Measurements from ENCODE around the gene LMO4. TPM values are rescaled to one million over a fixed set of nuclear protein-coding genes. Genes with fewer than 3 reads are reported as not detected.

The LMO4 gene
- total RNA-seq, 2 donors from 2014 or later = 56.7 to 64.4 TPM

DNA sequence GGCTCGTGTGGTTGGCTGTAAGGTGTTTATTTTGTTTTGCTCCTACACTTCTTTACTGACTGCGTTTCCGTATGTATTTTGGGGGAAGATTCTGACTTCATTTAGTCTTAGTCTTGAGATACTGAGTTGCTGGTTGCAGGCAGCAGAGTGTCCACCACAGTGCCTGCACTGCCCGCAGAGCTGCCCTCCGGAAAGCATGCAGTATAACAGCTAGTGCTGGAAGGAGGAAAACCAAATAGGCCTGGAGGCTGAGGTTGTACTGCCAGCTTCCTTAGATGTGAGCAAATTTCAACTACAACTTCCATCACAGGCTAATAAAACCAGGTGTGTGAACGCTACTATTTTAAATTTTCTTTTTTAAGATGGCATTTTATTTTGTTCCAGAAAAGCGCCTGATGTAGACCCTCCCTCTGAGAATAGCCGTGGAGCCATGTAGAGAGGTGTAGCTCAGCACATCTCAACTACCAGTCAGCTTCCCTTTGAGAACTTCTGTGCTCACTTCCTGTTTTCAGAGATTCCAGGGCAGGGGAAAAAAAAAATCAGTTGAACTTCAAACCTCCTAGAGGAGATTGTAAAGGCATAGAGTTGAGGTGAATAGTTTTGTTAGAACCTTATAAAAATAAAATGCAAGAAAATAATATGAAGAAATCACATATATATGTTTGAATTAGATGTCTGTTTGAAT is 17.6 kb downstream of the LMO4 start:
- intact Hi-C loops (cut with DNase I) = no loop called here
- DNase-seq (ENCODE audit: low spot score) = no peak

DNA sequence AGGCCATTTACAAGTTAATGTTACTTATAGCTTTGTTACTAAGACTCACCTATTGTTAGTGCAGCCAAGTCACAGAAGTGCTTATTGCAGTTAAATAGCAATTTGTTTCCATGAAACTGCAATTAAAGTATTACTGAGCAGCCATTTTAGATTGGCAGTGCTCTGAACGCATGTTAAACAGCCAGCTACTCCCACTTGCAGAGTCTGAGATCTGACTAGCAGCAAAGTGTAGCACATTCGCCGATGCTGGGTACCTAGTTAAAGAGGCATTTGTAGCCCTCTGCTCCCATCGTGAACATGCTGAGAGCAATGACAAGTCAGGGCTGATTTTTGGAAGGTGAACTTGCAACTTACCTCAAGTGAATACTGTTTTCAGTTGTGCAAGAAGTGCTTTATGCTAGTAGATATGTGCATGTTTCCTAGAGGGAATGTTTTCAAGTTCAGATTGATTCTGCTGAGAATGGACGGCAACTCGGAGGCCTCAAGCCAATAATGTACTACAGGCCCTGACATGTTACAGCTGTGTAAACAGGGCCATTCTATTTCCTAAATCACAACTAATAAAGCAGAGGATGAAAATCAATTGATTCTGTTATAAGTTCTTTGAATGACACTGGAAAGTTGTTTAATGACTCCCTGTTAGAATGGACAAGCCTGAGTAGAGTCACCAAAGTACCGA is 19.8 kb downstream of the LMO4 start:
- intact Hi-C loops (cut with DNase I) = no loop called here

DNA sequence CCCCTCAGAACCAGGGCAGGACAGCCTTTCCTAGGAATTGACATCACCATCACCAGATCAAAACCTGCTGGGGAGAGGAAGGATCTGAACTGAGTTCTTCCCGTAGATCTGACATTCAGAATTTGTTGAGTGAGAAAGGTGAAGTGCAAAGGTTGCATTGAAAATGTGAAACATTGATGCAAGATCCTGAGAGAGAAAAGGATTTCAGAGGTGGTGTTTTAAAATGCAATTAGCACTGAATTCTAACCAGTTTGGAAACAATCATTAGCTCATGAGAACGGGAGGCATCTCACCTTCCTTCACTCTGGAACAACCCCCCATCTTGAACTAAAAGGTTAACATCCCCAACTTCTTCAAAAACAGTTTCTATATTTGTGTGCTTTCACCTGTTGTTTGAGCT is 20.4 kb downstream of the LMO4 start:
- intact Hi-C loops (cut with DNase I) = no loop called here
- no peak for DNase-seq (ENCODE audit: low spot score)

More for the DNA sequence above, 19.8 kb downstream of the LMO4 start:
- no peak for DNase-seq (ENCODE audit: low spot score)

DNA sequence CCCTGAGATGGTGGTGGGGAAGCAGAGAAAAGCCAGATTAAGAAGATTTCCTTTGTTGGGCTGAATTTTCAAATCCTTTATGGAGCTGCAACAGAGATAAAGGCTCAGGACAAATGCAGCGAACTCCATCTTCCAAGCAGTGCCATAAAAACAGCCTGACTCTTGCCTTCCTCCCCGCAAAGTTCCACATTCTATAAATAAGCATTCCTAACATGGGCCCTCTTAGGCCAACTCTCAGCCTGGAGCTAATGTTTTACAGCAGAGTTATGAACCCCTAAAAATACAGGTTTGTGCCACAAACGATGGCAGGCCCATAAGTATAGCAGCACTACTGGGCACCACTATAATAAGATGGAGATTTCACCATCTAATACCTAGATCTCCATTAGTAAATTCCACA is 27.2 kb downstream of the LMO4 start:
- intact Hi-C loops (cut with DNase I) = no loop called here
- DNase-seq (ENCODE audit: low spot score) = no peak

DNA sequence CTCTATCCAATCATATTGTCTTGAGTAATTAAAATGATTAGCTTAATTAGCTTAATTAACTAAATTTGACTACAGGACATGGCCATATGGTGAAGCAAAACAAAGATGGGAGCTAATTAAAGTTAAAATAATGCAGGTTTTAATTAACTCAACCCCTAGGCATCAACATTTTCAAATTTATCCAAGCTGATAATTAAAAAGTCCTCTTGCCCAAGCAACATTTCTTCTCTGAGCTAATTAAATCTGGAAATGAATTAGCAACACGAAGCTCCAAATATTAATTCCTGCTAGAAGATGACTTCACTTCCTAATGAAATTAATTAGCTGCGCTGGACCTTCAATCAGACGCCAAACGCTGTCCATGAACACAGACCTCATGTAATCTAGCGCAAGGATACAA is 27.9 kb downstream of the LMO4 start:
- intact Hi-C loops (cut with DNase I) = no loop called here
- no peak for DNase-seq (ENCODE audit: low spot score)

DNA sequence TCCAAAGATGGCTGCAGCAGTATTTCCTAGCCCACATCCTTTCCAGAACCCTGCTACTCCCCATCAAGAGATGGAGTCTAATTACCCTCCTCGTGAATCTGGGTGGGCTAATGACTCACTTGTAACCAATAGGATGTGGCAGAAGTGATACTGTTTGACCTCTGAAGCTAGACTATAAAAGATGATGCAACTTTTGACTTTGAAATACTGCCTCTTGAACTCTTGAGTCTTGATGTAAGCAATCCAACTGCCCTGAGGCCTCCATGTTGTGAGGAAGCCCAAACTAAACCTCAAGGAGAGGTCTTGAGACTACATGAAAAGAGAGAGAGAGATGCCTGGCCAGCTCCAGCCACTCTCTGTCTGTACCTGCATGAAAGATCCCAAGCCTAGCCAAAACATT is 29.5 kb downstream of the LMO4 start:
- no peak for DNase-seq (ENCODE audit: low spot score)
- intact Hi-C loops (cut with DNase I) = loop anchor here in 1 of 2 donors (1.0 kb wide), 1 partner anchor 28 kb away; no protein-coding TSS in a partner anchor

DNA sequence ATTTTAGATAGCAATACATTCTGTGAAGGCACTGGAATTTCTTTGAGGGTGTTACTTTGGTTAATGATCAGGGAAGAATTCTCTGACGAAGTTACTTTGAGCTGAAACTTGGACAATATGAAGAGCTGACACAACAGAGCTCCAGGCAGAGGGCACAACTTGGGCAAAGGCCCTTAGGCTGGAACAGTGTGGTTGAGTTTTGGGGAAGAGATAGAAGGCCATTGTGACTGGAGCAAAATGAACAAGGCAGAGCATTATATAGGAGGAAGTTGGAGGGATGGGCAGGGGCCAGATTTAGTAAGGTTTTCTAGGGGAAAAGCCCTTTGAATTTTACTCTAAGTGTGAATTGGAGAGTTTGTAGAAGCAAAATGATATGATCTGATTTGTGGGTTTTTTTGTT is 30.9 kb downstream of the LMO4 start:
- intact Hi-C loops (cut with DNase I) = no loop called here
- no peak for DNase-seq (ENCODE audit: low spot score)

DNA sequence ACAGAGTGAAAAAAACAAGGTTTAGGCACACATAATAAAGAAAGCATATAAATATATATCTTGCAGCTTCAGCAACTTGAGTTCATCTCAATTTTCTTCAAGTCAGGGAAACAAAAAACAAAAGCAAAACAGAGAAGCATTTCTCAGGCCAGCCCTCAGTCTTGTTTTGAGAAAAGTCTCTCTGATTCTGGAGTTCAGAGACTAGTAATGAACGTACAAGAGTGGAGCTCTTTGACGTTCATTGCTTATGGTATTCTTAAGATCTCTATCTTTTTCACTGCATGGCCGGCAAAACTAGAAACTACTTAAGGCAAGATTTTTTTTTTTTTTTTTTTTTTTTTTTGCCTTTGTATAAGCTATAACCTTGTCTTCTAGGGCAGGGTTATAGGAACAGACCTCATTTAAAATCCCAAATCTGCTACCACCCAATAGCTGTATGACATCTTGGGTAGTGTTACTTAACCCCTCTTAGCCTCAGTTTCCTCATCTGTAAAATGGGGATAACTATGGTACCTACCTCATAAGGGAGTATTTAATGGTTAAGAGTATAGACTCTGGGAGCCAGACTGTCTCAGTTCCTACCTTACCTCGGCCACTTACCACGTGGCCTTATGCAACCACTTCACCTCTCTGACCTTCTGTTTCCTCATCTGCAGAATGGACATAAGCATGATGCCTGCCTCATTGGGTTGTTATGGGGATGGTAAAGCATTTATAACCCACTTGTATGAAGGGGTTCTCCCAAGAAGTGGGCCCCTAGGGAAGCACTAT is 33.6 kb downstream of the LMO4 start:
- intact Hi-C loops (cut with DNase I) = no loop called here
- no peak for DNase-seq (ENCODE audit: low spot score)

DNA sequence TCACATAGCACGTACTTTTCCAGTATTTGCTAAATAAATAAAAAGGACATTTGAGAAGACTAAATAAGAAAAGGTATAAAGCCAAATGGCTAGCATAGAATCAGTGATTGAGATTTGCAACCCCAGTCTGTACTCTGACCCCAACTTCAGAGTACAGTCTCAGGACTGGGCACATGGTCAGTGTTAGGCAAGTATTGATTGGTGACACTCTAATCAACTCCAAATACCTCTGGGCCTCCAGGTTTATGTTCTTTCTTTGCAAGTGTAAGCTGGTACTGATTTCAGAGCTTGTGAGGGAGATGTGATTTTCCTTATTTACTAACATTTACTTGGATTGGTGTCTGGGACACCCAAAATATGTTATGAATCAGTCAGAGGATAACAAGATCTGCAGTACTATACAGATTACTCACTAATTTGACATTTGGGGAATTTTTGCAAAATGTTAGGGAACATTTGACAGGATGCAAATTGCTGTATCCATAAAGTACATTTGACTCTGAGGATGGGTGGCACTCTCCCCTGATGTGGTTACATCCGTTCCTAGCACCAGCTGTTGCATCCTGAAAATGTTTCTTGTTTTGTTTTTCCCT is 34.2 kb downstream of the LMO4 start:
- no peak for DNase-seq (ENCODE audit: low spot score)
- intact Hi-C loops (cut with DNase I) = no loop called here

DNA sequence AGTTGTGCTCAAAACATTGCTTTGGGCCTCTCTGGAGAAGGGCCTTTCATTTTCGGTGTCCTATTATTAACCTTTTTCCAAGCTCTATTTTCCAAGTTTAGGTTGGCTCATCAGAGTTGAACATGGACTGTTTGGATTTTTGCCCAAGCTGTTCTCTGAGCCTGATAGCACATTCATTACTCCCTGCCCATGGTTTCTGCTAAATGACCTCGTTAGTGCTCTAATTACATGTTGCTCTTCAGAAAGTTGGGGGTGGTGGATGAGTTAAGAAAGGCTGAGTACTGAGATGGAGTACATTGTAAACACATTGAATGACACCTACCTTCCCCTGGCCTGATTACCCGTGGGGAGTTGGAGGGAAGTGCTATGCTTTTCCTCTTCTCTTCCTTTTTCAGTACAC is 38.9 kb downstream of the LMO4 start:
- intact Hi-C loops (cut with DNase I) = no loop called here

DNA sequence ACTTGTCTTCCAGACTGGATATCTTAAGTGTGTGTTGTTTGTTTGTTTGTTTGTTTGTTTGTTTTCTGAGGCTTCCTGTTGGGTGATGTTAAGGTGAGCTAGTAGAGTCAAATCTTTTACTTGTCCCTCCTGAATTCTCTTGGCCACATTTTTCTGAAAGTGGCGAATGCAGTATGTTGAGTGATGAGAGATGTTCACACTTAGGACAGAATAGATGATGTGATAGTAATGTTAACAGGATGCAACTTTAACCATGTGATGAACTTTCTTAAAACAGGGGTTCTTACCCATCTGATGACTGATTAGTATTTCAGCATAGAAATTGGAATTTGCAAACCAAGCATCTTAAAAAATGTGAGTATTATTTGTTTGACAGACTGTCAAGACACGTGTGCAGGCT is 40.2 kb downstream of the LMO4 start:
- intact Hi-C loops (cut with DNase I) = no loop called here

More for the DNA sequence above, 38.9 kb downstream of the LMO4 start:
- no peak for DNase-seq (ENCODE audit: low spot score)

DNA sequence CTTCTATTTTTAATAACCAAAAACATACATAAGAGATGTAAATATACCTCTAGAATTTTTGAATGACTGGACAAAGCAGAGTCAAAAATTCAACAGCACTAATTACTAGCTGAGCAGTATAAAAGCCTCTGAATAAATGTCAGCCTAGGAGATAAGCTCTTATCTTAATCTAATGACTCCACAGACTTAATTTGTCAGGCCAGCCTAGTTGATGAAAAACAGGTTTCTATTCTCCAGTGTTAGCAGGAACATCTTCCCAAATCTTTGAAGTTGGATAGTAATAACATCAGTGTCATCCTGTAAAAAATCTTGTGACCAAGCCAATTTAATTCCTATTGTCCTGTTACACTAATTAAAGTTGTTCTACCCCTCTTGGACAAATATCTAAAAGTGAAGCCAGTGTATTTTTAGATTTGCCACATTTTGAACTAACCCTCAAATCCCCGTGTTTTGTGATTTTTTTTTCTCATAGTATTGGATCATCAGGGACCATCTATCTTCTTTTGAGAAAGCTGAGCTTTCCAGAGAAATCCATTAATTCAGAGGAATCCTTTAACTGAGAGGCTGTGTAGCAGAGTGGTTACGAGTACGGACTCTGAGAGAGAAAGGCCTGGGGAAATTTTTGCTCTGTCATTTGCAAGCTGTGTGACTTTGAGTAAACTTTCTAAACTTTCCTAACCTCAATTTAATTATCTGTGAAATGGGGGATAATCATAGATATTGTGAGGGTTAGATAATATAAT is 41.2 kb downstream of the LMO4 start:
- intact Hi-C loops (cut with DNase I) = no loop called here

More for the DNA sequence above, 40.2 kb downstream of the LMO4 start:
- no peak for DNase-seq (ENCODE audit: low spot score)

DNA sequence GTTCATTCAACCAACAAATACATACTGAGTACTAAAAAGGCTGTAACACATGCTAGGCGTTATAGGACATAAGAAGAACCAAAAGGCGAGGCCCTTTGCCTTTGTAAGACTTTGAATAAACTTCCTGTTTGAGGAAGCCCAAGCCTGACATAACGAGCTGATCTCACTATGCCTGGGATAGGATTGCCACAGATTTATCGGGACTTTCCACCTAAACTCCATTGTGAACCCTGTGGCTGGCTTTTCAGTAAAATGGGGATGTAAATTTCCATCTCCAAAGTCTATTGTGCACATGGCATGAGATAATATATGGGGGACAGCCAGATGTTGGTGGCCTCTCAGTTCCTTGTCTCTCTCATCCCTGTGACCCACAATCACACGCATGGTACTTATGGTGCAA is 41.9 kb downstream of the LMO4 start:
- DNase-seq (ENCODE audit: low spot score) = no peak
- intact Hi-C loops (cut with DNase I) = no loop called here

More for the DNA sequence above, 41.2 kb downstream of the LMO4 start:
- no peak for DNase-seq (ENCODE audit: low spot score)

DNA sequence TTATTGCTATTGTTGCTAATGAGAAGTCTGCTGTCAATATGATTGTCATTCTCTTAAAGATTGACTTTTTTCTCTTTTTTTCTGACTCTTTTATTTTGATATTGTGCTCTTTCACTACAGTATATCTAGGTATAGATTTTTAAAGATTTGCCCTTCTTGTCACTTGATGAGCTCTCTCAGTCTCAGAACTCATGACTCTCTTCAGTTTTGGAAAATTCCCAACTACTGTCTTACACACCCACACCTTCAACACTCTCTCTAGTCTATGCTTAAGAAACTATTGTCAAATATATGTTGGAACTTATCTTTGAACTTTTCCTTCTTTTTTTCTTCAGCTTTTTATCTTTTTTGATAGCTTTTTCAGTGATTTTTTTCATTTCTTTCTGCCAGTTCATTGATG is 50.6 kb downstream of the LMO4 start:
- DNase-seq (ENCODE audit: low spot score) = no peak
- intact Hi-C loops (cut with DNase I) = no loop called here

DNA sequence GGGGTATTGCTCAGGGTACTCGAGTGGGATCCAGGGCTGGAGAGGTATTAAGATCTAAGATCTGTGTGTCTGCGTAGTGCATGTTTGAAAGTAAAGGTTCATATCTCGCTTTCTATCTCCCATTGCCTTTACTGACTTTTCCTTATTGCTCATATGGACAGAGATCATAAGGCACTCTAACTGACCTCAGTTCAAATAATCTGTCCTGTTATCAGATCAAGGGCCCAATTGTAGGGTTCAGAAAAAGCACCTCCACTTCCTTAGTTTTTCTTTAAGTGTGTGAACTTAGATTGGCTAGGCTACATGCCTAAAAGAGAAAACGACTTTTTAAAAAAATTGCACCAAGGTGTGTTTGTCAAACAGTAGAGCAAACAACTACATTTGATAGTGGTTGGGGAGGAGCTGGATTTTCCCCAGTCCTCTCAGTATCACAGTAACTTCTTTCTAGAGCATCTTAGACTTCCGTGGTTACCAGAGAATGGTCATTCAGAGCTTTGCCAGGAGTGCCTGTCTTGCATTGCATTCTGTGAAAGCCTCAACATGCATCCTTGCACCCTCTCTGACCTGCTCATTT is 57.6 kb downstream of the LMO4 start:
- intact Hi-C loops (cut with DNase I) = loop anchor here in 1 of 2 donors (1.0 kb wide), 1 partner anchor 28 kb away; no protein-coding TSS in a partner anchor
- DNase-seq (ENCODE audit: low spot score) = no peak

DNA sequence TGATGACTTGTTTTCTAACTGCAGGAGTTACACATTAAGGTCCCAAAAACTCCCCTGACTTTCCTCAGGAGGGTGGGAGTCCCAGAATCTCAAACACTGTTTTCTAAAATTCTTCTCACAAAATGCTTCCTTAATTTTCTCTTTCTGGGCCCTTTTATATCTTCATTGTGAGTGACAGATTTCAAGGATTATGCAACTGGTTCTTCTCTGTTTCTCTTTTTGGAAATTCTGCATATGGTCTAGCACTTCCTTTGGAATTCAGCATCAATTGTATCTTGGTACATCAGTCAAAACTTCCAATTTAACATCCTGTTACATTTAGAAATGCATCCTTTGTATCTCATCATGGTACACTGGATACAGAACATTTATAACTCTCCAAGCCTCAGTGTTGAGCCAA is 59.7 kb downstream of the LMO4 start:
- no peak for DNase-seq (ENCODE audit: low spot score)
- intact Hi-C loops (cut with DNase I) = no loop called here

DNA sequence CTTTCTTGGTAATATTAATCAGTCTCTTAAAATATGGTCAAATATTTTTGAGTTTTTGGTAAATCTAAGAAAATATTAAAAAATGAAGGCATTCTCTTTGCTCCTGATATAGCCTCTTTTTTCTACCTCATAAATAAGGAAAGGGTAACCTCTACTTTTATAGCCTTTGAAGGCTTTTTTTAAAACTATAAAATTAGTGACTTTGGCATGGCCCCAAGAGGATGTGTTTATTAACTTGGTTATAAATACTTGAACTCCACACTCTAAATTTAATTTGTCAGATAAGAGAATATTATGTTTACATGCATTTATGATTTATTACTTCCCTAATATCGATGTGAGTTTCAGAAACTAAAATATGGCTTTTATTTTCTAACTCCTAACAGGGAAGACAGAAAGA is 60.3 kb downstream of the LMO4 start:
- intact Hi-C loops (cut with DNase I) = no loop called here
- no peak for DNase-seq (ENCODE audit: low spot score)

DNA sequence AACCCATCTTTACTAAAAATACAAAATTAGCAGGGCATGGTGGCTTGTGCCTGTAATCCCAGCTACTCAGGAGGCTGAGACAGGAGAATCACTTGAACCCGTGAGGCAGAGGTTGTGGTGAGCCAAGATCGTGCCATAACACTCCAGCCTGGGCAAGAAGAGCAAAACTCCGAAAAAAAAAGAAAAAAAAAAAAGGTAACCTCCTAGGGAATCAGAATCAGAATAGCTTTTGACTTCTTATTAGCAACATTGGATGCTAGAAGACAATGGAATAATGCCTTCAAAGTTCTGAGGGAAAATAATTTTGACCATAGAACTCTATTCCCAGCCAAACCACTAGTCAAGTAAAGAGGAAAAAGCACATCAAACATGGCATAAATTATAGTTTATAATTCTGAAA is 60.9 kb downstream of the LMO4 start:
- no peak for DNase-seq (ENCODE audit: low spot score)
- intact Hi-C loops (cut with DNase I) = no loop called here
